Activated CD8-positive, alpha-beta memory T cell treated with anti-CD3 and anti-CD28 coated beads for 36 hours (primary cell): ENCODE data around the gene PDIA5. TPM values are rescaled to one million over a fixed set of nuclear protein-coding genes. Genes with fewer than 3 reads are reported as not detected.
"Not testable (repeated sequence)": the region's sequence is repeated elsewhere in the genome, so short reads cannot be mapped to it uniquely, and the experiment has no call there.

ENCODE experiments used
- CTCF ChIA-PET: fragments of 350-600 bp; sonication (Branson Sonifier 250); formaldehyde crosslinking; loops from one replicate; lab custom pipeline; 2021; ENCODE audit warnings: antibody characterized with exemption; lab: Charles Lee
- POLR2A ChIA-PET: fragments of 350-600 bp; sonication (Branson Sonifier 250); formaldehyde crosslinking; loops from one replicate; lab custom pipeline; 2021; ENCODE audit warnings: antibody characterized with exemption; lab: Charles Lee
- total RNA-seq, 2 experiments: library from RNA; stranded (reverse); gene quantifications; one replicate each; pipeline ENCODE4 v1.2.3, GENCODE V29; 2021

PDIA5 gene
- total RNA-seq, 2 experiments from 2014 or later = 19.7 to 23.8 TPM

DNA sequence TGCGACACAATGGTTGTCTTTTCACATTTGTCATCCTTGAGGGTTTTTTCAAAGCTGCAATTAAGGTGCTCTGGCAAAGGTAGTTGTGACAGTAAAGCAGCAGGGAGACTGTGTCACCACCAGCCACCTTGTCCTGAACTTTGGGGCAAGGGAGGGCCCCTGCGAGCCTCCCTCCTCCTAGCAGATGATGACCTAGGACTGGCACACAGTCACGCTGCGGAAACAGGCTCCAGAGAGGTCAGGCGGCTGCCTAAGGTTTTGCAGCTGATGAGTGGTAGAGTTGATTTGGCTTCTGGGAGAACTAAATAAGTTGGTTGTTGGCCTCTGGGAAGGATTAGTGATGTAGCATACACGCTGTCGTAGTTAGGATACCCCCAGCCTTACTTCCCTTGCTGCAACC, 62.7 kb downstream of the PDIA5 start:
- ChIA-PET POLR2A (no interaction called here), CTCF (no interaction called here)

DNA sequence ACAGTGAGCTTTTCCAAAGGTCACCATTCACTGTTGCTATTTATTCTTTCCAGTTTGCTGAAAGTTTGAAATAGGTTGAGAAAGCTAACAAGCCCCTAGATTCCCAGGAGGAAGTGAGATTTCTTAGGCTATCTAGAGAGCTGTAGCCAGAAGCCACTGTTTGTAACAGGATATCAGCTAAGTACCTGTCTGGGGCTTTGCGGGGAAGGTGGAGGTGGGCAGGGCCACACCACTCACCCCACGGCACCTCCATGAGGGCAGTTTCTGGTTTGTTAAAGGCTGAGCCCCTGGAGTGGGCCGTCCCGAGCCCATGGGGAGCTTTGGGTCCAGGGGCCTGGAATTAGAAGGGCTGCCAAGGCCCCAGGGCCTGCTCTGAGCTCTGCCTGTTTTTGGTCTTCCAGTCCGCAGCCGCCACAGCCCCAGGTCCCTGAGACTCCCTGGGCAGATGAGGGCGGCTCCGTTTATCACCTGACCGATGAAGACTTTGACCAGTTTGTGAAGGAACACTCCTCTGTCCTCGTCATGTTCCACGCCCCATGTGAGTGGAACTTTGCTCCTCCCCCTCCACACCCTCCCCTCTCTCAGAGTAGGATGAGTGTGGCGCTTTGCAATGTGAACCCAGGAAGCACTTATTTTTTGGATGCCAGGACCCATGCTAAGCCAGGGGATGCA, 63.4 kb downstream of the PDIA5 start:
- ChIA-PET CTCF (interaction anchor here (0.6 kb wide), 1 partner anchor 1583 kb away, joined by 3 read pairs; no protein-coding TSS in a partner anchor), POLR2A (no interaction called here)

DNA sequence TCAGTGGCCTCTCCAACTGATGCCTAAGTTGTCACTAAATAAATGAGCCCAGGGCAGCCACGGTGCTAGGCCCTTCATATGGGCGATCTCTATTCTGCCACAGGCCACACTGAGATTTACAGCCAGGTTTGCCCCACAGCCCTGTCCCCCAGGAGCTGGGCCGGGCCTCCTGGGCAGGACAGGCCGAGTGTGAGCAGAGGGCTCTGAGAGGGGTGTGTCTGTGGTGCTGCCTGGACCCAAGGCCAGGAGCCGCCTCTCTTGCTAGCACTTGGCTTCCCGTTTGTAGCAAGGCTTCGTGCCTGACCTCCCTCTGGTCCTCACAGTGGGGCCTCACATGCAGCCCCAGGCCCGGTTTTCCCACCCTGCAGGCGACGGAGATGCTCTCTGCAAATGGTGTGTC, 67.8 kb downstream of the PDIA5 start:
- ChIA-PET CTCF (no interaction called here), POLR2A (no interaction called here)

DNA sequence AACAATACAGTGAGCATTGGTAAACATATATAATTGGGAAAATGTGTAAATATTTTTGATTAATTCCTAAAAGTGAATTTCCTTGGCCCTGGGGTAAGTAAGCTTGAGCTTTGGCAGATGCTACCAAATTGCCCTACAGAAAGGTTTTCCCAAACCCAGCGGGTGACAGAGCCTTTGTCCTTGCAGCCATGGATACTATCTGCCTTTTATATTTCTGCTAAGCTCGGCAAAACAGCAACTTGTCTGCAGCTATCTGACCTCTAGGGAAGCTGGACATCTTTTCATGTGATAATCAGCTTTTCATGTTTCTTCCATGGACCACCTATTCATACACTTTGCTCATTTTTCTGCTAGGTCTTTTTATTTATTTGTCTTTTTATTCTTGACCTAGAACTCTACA, 70.2 kb downstream of the PDIA5 start:
- POLR2A ChIA-PET = no interaction called here
- CTCF ChIA-PET = interaction anchor here (1.1 kb wide), 1 partner anchor 22 kb away, joined by 3 read pairs; no protein-coding TSS in a partner anchor

DNA sequence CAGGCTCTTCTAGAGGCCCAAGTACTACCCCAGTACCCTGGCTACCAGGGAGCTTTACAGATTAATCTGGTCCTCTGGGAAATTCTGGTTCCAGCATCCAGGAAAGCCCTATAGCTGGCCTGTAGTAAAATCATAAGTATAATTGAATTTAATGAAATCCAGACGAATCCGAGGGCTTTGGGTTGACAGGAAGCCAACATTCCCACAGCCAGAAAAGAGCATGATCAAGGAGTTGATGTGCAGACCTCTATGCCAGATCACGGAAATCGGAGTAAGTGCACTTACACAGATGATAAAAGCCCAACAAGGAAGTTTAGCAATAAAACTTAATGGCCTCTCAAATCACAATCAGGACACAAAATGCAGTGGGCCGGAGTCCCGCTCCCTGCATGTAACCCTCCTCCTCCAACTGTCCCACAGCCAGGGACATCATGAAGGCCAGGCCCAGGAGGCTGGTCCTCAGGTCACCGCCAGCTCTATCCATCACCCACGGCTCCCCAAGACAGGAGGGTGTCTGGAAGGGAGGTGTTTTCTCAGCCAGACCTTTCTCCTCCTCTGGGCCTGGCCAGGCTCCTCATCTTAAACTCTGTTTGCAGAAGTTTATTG, 72.1 kb downstream of the PDIA5 start:
- POLR2A ChIA-PET = no interaction called here
- CTCF ChIA-PET = no interaction called here

DNA sequence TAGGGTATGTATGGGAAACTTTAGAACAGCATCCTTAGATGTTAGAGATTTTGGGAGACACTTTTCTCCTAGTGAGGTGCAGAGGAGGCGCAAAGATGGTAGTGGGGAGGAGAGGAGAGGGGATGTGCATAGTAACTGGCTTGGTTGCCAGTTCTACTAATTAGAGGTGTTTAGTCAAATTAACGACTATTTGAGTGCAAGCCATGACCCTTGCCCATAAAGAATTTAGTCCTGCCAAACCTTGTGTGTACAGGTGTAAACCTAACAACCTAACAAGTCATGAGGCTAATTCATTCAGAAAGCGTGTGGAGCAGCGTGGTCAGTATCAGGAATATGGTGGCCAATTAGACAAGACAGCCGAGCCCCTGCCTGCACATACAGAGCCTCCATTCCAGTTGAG, 72.7 kb downstream of the PDIA5 start:
- CTCF ChIA-PET = no interaction called here
- POLR2A ChIA-PET = no interaction called here

DNA sequence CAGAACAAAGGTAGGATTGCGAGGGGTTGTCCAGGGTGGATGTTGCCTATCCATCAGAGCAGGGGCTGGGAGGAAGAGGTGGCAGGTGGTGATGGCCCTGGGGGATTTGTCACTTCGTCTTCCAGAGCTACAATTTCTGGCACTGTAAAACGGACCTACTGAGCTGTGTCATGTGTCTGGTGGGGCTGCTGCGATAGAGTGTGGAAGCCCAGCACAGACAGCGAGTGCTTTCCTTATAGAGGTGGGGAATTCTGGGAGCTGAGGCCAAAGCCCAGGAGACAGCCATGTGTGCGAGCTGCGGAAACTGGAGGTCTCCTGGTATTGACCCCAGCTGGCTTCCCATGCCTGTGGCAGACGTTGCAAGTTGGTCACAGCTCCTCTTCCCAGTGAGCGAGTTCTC, 73.7 kb downstream of the PDIA5 start:
- ChIA-PET CTCF (no interaction called here), POLR2A (no interaction called here)

DNA sequence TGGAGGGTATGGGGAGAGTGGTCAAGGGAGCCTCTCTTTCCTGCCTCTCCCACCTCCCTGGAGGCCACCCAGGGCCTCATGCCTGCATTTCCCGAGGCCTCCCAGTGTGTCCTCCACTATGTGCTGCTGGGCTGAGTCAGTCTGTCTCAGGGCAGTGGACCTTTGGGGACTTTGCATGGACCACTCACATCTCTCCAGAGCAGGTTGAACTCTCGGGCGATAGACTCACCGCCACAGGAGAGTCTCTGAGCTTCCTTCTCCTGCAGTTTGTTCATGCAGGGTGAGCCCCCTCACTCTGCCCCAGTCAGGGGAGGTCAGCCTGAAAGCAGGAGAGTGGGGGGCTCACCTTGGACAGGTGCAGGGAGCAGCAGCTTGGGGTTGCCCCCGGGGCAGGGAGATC, 74.5 kb downstream of the PDIA5 start:
- ChIA-PET POLR2A (no interaction called here), CTCF (no interaction called here)

DNA sequence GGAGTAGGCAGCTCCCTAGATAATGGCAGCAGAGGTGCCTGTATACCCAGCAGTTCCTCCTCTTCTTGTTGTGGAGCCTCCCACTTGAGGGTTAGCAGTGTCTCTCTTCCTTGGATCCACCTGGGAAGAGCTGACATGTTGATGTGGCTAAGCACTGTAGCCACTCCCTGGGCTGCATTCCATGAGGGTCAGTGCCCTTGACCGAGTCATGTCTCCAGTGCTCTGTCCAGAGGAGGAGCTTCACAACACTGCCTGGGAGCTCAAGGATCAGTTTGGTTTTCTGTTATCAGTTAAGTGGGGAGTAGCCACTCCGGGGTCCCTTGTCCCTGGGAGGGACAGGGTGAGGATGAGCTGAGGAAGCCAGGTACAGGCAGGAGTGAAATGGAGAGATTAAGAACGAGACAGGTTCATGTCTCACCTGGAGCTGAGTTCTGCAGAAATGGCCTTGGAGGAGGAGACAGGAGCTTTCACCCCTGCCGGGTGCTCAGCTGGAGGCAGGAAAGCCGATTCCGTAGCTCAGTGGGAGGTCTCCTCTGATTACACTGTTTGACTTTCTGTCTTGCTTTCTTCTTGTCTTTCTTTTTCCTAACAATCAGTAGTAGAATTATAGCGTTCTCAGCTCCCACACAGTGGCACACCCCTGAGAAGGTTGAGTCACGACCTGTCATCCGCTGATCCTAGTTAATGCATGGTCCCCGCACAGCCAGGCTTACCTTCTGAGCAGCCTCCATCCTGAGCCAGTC, 77.0 kb downstream of the PDIA5 start:
- CTCF ChIA-PET = no interaction called here
- POLR2A ChIA-PET = no interaction called here

DNA sequence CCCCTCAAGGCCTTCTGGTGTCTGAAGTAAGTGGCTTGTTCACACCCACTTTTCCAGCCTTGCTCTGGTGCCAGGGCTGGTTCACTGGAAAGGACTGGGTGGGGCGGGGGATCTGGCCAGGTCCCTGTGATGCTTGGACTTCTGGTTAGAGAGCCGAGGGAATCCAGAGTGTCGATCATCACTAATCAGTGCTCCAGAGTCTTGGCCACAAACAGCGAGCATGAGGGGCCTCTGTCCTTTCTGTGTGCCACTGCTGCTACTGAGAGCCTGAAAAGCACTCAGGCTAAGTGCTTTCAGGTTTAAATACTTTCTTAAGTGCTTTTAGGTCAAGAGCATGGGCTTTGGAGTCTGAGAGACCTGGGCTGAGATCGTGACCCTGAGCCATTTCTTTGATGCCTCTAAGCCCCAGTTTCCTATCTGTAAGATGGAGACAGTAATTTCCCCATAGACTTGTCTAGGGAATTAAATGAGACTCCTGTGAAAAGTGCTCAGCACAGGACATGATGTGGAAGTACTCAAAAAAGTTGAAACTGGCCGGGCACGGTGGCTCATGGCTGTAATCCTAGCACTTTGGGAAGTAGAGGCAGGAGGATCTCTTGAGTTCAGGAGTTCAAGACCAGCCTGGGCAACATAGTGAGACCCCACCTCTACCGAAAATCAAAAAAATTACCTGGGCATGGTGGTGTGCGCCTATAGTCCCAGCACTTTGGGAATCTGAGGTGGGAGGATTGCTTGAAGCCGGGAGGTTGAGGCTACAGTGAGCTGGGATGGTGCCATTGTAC, 81.1 kb downstream of the PDIA5 start:
- CTCF ChIA-PET = no interaction called here
- POLR2A ChIA-PET = no interaction called here

DNA sequence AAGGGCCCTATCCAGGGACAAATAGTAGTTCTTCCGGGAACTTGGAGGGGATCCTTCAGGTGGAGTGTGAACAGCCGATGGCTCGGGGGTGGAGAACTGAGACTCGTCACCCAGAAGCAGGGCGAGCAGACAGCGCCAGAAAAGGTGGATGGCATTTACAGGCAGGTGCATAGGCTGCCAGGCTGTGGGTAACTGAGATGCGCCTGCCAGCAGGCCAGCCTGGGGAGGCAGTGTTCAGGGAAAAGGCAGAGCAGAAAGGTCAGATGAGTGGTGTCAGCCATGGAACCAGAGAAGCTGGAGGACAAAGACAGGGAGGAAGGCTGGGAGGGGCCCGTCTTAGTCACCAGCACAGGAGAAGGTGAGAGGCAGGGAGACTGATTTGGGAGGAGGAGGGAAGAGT, 81.9 kb downstream of the PDIA5 start:
- CTCF ChIA-PET = no interaction called here
- POLR2A ChIA-PET = no interaction called here

DNA sequence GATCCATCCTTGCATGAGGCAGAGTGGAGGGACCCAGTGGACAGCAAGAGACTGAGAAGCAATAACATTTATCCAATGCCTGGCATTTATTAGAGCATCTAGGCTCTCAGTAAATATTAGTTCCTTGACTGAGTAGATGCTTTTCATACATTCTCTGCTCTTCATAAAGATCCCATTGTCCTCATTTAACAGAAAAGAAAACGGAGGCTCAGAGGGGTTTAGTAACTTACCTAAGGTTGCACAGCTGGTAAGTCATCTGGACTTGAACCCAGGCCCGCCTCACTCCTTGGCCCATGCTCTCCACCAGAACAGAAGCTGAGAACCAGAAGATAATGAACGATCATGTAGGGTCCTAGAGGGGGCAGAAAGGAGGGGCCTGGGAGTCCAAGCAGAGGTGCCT, 82.7 kb downstream of the PDIA5 start:
- CTCF ChIA-PET = interaction anchor here (0.5 kb wide), 1 partner anchor 1603 kb away, joined by 3 read pairs; no protein-coding TSS in a partner anchor
- POLR2A ChIA-PET = no interaction called here

DNA sequence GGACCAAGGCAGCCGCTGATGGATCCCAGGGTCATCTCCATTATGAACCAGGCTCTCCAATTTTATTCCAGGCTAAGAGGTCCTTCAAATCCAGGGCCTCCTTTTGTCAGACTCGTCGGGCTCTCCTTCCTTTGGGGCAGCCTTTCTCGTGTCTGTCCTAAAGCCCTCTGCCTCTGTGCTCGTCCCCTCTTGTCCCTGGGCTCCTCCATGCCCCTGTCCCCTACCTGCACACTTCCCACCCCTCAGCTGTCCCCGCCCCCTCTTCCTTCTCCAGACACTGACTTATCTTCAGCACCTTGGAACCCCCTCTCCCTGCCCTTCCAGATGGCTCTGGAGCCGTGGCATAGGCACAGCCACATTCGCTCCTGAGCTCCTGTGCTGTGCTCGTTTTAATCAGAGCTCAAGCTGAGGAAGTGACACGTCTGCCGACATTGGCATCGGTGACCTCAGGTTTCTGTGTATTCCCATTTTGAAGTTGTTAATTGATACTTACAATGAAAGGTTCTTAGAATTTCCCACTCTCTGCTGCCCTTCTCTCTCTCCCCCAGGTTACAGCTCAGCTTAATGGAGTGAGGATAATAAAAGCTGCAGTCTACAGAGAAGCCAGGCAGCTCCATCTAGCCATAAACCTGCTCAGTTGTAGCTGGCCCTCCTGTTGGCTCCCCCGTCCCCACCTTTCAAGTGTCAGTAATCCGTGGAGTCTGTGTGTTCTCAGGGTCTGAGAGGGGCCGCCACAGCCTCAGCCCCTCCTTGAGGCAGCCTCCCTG, 83.8 kb downstream of the PDIA5 start:
- POLR2A ChIA-PET = no interaction called here
- CTCF ChIA-PET = no interaction called here

DNA sequence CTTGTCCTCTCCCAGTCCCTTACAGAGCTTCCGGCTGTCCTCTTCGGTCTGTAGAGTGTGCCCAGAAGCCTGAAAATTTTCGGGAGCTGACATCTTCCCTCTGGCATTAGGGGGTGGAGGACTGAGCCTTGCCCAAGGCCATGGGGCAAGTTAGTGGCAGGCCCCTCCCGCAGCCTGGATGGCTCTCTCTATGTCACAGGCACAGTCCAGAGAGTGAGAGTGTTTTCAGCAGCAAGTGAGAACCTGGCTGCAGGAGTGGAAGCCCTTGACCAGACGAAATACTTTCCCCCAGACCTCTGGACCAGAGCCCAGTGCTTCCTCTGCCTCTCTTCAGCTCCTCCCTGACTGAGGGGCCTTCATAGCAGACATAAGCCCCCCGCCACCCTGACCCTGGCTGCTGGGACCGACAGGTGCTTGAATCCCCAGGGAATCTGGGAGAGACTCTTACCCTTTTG, 84.5 kb downstream of the PDIA5 start:
- ChIA-PET CTCF (no interaction called here), POLR2A (no interaction called here)

DNA sequence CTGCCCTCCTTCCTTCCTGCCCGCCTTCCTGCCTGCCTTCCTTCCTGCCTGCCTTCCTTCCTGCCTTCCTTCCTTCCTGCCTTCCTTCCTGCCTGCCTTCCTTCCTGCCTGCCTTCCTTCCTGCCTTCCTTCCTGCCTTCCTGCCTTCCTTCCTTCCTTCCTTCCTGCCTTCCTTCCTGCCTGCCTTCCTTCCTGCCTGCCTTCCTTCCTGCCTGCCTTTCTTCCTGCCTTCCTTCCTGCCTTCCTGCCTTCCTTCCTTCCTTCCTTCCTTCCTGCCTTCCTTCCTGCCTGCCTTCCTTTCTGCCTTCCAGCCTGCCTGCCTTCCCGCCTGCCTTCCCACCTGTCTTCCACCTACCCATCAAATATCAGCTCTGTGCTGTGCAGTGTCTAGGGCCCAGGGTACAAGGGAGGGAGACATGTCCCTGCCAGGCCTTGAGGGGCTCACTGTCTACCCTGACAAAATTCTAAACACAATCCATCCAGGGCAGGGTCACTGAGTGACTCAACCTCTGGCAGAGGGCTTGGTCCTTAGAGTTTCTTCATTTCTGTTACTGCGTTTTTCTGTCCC, 85.1 kb downstream of the PDIA5 start:
- CTCF ChIA-PET, POLR2A ChIA-PET: not testable (repeated sequence)

DNA sequence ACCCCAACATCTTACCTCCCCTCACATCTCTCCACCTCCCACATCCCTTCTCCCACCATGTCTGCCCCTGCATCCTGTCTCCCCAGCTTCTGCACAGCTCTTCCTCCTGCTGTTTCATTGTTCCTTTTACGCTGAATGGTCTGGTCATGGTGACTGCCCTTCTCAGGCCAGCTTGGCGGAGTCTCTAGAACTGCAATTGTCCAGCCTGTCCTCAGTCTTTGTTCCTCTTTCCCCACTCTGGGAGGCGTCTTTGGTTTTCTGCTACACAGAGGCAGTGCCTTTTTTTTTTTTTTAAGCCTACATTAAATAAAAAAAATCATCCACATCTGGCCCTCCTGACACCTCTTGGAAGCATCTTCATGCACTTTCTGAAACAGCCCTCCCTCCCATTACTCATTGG, 85.9 kb downstream of the PDIA5 start:
- CTCF ChIA-PET = no interaction called here
- POLR2A ChIA-PET = no interaction called here

DNA sequence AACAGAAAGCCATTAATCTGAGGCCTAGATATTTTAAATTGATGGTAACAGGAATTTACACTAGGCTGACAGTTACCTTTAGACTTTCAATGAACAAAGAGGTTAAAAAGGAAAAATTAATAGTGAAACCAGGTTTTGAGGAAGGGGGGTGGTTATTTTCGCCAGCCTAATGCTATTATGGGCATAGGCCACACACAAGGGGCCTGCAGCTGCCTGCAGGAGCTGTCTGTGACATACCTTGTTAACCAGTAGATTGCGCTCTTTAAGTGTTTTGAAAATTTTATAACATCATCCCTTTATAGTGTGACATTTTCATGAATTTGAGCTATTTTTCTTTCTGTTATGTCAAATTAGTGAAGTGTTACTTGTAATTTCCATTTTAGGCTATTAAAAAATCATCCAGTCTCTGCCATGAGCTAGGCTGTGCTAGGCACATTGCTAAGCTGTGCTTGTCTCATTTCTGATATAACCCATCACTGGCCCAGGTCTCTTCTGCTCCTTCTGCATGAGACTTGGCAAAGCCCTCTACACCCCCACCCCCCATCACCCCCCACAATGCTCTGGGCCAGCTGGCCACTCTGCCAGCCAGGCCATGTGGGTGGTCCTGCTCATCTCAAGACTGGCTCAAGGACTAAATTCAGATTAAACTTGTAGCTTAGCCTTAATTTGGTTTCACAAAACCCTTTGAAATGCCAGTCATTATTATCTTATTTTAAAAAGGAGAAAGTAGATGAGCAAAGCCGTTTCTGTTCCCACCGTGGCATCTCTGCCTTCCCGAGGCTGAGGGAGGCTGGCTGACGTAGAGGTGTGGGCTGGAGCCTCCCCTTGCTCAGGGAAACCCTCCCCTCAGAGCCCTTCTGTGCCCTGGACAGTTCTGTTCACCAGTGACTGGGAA, 86.5 kb downstream of the PDIA5 start:
- POLR2A ChIA-PET = no interaction called here
- CTCF ChIA-PET = no interaction called here
